HG02642 (cell line): Measurements from ENCODE around the gene LRFN2.

Experiments
- ATAC-seq: cut with Tn5 transposase; IDR thresholded peaks from one replicate; pipeline ENCODE4 v1.9.1; 2021; ENCODE audit warnings: mild to moderate bottlenecking; ENCODE audit not compliant: unreplicated experiment, poor library complexity

The LRFN2 gene

GRCh38 chr6:40550202-40551101 lies 36.7 kb downstream of the LRFN2 start:
- ATAC-seq: peak; percentile 39

GRCh38 chr6:40545954-40546353 lies 41.2 kb downstream of the LRFN2 start:
- ATAC-seq: no peak

DNA sequence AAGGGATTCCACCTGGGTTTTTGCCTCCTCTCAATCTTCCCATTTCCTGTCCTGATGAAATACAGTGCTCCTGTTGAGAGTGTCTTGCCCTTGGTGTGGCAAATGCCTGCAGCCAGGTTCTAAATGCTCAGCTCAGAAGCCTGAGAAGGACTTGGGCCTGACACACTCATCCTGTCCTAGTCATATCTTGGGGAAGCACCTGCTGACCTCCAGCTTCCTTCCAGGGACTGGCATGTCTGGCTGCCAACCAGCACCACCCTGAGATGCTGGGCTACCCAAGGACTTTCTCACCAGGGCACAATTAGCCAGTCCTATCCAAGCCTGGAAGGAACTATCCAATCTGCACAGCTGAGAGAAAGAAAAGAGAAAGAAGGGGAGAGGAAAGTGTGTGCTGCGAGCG lies 43.4 kb downstream of the LRFN2 start:
- ATAC-seq: no peak

- no peak for ATAC-seq
These were observed 44.0 kb downstream of the LRFN2 start for GRCh38 chr6:40543146-40543545.

- ATAC-seq: no peak
These were observed 44.9 kb downstream of the LRFN2 start for GRCh38 chr6:40542175-40542764.

DNA sequence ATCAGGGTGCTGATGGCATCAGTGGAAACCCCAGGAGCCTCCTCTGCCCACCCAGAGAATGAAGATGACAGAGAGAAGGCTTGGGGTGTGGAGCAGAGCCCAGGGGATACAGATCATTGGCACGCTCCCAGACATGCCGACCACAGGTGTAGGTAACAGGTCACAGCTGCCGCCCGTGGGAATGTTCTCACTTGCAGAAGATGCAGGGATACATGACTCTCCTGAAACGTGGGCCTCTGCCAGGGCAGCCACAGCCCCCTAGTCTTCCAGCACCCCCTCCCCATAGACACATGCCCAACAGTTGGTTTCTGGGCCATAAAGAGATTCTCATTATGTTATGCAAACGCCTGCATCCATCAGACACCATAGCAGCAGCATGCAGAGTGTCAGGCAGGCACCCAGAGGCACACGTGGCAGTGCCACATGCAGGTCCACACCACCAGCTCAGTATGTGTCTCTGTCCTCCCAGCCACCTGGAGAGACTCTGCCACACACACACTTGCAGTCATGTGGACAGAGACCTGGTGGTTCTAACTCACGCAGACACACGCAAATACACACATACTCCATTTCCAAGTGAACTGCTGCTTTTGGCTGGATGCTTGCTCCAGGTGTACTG lies 45.5 kb downstream of the LRFN2 start:
- no peak for ATAC-seq

DNA sequence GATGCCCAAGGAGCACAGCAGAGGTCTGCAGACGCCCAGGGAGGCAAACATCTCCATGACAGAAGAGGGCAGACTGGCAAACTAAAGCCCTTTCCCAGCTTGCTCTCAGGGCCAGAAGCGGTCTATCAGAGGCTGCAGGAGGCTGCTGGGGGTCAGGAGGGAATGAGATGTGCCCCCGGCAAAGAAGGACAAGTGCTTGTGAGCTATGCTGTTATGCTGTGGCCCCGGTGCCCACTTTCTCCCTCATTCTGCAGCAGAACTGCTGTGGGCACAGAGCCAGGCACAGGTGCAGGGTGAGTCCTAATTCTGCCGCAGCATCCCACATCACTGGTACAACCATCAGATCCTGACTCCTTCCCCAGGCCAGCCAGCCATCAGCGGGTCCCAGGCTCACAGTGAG lies 46.4 kb downstream of the LRFN2 start:
- ATAC-seq: no peak

GRCh38 chr6:40539853-40540252 lies 47.3 kb downstream of the LRFN2 start:
- ATAC-seq: no peak

- ATAC-seq: no peak
These were observed 48.6 kb downstream of the LRFN2 start for GRCh38 chr6:40538556-40538955.

- ATAC-seq: no peak
These were observed 49.7 kb downstream of the LRFN2 start for GRCh38 chr6:40537446-40537845.

DNA sequence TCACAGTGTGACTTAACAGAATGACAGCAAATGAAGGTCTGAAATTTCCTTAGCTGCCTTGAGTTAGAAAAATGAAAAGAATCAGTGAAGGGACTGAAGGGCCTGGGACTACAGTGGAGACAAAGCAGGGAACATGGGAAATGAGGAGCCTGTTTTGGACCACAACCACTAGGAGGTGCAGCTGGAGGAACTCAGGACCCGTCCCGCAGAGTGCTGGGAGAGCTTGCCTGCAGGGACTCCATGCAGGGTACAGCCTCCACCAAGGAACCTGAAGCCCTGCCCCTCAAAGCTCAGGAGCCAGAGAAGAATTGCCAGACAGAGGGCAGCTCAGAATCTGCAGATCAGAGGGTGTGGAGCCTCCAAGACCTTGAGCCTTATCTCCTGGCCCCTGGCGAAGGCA lies 50.7 kb downstream of the LRFN2 start:
- no peak for ATAC-seq

DNA sequence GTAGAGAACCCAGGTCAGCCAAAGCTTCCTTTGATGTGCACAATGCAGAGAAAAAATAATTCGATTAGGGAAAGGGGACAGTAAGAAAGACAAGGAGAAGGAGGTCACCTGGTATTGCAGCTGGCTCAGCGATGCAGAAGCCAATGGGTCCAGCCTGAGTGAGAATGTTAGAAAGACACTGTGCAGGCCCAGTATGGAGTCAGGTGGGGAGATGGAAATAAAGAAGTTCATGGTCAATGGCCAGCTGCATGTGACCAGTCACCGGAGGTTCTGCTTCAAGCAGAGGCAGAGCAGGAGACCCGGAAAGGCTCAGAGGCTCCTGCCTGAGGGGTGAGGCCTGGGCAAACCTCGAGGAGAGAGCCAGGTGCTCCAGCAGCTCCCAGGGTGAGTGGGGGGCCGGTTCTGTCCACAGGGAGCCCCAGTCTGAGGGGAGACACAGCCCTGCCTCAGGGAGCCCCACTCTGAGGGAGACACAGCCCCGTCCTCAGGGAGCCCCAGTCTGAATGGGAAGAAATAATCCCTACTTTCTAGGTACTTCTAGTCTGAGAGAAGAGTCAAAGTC lies 51.3 kb downstream of the LRFN2 start:
- no peak for ATAC-seq

DNA sequence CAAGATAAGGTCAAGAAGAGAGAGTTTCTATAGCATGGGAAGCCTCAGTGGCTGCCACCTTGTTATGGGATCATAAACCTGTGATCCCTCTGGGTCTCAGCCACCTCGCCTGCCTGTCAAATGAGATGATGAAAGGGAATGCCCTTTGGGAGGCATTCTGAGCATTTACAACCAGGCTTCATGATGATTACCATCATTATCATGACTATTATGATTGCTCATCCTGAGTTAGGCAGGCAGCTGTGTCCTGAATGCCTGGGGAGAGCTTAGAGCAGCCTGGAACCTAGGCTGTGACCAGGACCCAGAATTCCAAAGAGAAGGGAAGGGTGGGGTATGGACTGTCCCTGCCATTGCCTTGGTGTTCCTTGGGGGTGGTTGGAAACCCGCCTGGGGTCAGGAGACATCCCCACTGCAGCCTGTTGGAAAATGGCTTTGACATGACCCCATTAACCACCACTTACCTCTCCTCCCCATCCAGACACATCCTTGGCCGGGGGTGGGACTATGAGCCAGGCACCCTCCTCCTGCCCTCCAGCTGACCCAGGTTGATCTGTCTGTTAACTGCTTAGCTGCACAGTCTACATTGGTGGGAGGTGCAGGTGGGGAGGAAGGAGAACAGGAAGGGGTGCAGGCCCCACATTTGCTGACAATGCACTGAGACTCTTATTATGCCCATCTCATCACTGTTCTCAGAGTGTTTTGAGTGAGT lies 51.9 kb downstream of the LRFN2 start:
- ATAC-seq: no peak

- ATAC-seq: no peak
These were observed 54.7 kb downstream of the LRFN2 start for GRCh38 chr6:40532349-40533000.

DNA sequence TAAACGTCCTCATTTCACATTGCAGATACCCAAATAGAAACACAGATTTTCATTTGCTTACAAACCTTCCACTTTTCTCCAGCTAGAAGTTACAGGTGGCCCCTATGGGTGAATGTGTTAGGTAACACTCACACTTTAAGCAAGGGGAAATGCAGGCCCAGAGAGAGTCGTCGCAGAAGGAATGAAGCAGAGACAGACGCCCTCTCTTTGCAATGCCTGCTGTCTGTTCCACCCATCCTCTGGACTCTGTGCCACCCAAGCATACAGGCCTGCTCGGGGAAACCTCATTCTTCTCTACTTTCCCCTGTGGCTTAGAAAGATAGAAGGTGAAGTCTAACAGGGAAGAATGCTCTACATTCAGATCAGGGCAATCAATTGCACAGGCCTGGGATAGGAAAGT lies 57.2 kb downstream of the LRFN2 start:
- no peak for ATAC-seq

GRCh38 chr6:40529040-40529439 lies 58.1 kb downstream of the LRFN2 start:
- ATAC-seq: no peak

DNA sequence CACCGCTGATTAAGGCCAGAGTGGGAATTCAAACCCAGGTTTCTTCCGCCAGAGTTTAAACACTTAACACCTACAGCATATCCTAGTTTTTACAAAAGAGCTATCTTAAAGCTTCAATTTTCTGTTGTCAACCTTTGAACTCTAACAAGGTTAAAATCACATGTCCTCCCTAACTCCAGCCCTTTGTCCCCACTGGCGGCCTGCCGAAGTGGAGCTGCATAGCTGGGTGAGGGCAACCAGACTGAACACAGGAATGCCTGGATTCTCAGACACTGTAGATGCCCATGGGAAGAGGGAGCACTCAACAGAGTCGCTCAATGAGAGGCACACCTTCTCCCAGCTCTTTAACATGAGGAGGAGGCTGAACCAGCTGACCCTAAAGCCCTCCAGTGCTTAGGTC lies 59.1 kb downstream of the LRFN2 start:
- ATAC-seq: no peak

DNA sequence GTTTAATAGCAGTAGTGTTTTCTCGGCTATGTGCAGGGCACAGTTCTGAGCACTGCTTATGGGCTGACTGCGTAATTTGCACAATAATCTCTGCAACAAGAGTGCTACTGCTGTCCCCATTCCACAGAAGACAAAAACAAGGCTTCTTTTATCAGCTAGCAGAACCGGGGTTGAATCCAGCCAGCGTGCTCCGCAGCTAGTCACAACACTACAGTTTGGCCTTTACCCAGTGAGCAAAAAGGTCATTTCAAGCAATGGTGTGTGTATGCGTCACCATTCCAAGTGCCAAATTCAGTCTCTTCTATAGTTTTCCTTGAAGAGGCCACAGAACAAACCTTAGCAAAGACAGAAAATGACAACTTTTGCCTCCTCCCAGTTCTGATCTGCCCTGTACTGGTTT lies 61.1 kb downstream of the LRFN2 start:
- no peak for ATAC-seq

DNA sequence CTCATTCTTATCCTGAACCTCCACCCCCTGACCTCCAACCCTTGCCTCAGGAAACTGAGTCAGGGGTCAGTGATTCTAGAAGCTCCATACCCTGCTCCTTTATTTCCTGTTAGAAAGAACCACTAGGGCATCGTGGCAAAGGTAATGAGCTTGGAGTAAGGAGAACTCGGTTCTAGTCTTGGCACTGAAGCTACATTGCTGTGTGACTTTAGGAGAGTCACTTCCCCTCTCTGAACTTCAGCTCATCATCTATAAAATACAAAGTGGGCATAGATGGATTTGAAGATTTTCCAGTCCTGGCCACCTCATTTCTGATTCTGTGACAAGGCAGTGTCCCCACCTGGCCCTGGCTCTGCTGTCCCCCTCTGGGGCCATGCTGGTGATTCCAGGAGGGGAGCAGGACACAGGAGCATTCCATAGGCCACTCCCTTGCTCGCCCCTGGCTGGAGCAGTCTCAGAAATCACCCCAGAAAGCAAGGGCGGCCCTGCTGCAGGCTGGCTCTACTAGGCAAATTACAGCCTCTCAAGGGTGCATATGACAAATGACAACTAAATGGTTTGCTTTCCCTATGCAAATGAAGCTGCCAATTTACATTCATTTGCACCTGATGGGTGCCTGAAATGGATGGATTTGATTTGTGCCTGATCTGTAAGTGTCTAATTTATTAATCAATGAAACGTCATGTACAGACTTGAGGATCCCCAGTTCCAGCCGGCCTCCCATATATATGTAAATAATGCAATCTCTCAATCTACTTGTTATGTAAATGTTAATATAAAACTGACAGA lies 62.2 kb downstream of the LRFN2 start:
- ATAC-seq: no peak
